ENCODE measurements around the gene THOC6. TPM values are rescaled to one million over a fixed set of nuclear protein-coding genes. Genes with fewer than 3 reads are reported as not detected.

THOC6 gene
- total RNA-seq, 1 donor from 2014 or later: 16.6 TPM

DNA sequence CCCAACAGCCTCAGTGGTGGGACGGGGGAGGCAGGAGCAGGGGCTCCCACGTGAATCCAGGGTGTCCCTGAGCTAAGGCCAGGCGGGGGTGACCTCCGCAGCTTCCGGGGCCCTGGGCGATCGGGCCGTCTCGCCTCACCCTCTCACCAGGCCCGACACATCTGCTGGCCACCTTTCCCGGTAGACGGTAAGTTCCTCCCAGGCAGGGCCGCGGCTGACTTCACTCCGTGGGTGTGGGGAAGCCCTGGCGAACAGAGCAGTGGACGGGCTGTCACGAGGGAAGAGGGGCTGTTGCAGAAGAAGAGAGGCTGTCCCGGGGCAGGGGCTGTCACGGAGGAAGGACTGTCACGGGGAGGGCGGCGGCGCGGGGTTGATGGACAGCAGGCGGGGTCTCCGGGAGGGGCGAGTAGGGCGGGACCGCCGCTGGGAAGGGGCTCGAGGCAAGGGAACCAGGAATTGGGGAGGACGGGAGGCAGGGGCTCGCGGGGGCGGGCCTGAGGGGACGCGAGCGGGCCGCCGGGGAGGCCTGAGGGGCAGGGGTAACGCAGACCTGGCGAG, 44.1 kb upstream of the THOC6 start:
- peaks cover 16% of the 10 kb centered on the region for H3K79me2 ChIP-seq (ENCODE audit: low read depth)
- peaks cover 38% of the 10 kb centered on the region for H3F3A ChIP-seq (ENCODE audit: low read depth)
- H3K4me1 ChIP-seq: peaks cover 26% of the 10 kb centered on the region
- H3K27ac ChIP-seq: no peak overlapping the region
- H3K4me3 ChIP-seq: peak overlapping the region; percentile 65
- peak; percentile 64 for DNase-seq (ENCODE audit: low spot score)
- H3K27ac Mint-ChIP-seq: no peak overlapping the region
- H3K9me3 ChIP-seq (ENCODE audit: low read depth): no peaks in the 10 kb centered on the region
- TF ChIP-seq EZH2 (IDR thresholded peaks at IDR 0.05) (no peak), EZH2phosphoT487 (IDR thresholded peaks at IDR 0.05) (no peak)
- TF ChIP-seq, protein P1, sequence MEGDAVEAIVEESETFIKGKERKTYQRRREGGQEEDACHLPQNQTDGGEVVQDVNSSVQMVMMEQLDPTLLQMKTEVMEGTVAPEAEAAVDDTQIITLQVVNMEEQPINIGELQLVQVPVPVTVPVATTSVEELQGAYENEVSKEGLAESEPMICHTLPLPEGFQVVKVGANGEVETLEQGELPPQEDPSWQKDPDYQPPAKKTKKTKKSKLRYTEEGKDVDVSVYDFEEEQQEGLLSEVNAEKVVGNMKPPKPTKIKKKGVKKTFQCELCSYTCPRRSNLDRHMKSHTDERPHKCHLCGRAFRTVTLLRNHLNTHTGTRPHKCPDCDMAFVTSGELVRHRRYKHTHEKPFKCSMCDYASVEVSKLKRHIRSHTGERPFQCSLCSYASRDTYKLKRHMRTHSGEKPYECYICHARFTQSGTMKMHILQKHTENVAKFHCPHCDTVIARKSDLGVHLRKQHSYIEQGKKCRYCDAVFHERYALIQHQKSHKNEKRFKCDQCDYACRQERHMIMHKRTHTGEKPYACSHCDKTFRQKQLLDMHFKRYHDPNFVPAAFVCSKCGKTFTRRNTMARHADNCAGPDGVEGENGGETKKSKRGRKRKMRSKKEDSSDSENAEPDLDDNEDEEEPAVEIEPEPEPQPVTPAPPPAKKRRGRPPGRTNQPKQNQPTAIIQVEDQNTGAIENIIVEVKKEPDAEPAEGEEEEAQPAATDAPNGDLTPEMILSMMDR (IDR thresholded peaks at IDR 0.05): no peak
- H3K4me3 Mint-ChIP-seq: peak overlapping the region; percentile 88
- peaks cover 17% of the 10 kb centered on the region for H4K20me1 ChIP-seq (ENCODE audit: low read depth)
- H3K27me3 ChIP-seq: peaks cover 7% of the 10 kb centered on the region
- no peaks in the 10 kb centered on the region for H3K36me3 ChIP-seq
- peaks cover 3% of the 10 kb centered on the region for H3K36me3 Mint-ChIP-seq
- H3K9me3 Mint-ChIP-seq: no peaks in the 10 kb centered on the region
- peak overlapping the region; percentile 78 for H3K4me2 ChIP-seq
- H3K4me1 Mint-ChIP-seq: peaks cover 26% of the 10 kb centered on the region
- peaks cover 11% of the 10 kb centered on the region for H3K27me3 Mint-ChIP-seq (ENCODE audit: insufficient read depth, low read depth)
- peak overlapping the region; percentile 95 for H2AFZ ChIP-seq (replicated peaks)
- peak overlapping the region; percentile 18 for H3K9ac ChIP-seq

DNA sequence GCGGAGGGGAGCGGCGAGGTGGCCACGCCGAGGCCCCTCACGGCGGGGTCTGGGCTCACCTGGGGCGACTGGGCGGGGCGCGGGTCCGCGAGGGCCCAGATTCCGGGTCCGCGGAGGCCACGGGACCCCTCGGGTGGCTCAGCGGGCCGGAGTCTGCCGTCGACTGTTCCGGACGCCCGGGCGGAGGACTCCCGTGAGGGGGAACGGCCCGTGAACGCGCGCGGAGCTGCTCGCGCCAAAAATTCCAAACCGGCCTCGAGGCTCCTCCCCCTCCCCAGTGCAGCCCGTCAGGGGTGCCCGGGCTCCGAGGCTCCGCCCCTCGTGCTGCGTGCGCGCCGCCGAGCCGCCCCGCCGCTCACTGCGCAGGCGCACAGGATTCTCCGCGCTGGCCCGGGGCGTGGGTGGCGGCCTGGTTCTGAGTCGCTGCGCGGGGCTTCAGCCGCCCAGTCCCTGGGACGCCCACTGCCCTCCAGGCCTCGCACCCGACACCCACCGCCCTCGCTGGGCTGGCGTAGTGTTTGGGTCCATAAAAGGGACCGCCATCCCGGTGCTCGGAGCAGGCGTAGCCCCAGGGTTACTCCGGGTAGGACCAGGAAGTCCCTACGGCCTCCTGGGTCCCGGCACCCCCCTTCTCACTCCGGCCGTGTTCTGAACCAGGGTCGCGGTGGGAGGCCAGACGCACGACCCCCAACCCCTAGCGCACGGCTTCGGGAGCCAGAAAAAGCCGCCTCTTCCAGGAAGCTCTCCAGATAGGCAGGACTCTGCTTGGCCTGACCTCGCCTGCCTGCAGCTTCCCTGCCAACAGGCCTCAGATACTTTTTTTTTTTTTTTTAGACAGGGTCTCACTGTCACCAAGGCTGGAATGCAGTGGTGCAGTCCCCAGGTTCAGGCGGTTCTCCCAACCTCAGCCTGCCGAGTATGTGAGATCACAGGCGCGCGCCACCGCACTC, 43.3 kb upstream of the THOC6 start, which contains the start of gene PKMYT1:
PKMYT1 (minus strand) TSS at position 220 of the 950 bp plus-strand sequence. CDS start 789 bp downstream, outside the sequence.
- Histone ChIP-seq H3K4me2 (peak within 1 kb of the TSS; percentile 78), H3K4me1 (peaks cover 26% of the 10 kb centered on the region), H2AFZ (replicated peaks) (peak within 1 kb of the TSS; percentile 95), H3K9me3 (ENCODE audit: low read depth) (no peaks in the 10 kb centered on the region), H3K4me3 (peak within 1 kb of the TSS; percentile 65), H3K27me3 (peaks cover 7% of the 10 kb centered on the region), H3K36me3 (no peaks in the 10 kb centered on the region), H3F3A (ENCODE audit: low read depth) (peaks cover 38% of the 10 kb centered on the region), H4K20me1 (ENCODE audit: low read depth) (peaks cover 17% of the 10 kb centered on the region), H3K27ac (peak within 1 kb of the TSS; percentile 32), H3K9ac (peak within 1 kb of the TSS; percentile 18), H3K79me2 (ENCODE audit: low read depth) (peaks cover 16% of the 10 kb centered on the region)
- H3K4me3 Mint-ChIP-seq: peak within 1 kb of the TSS; percentile 88
- H3K27me3 Mint-ChIP-seq (ENCODE audit: insufficient read depth, low read depth): peaks cover 11% of the 10 kb centered on the region
- peak; percentile 96 for DNase-seq (ENCODE audit: low spot score)
- peaks cover 26% of the 10 kb centered on the region for H3K4me1 Mint-ChIP-seq
- H3K27ac Mint-ChIP-seq: peak within 1 kb of the TSS; percentile 74
- no peak for TF ChIP-seq EZH2 (IDR thresholded peaks at IDR 0.05)
- TF ChIP-seq, protein P1 (IDR thresholded peaks at IDR 0.05): no peak
- no peak for TF ChIP-seq EZH2phosphoT487 (IDR thresholded peaks at IDR 0.05)
- H3K36me3 Mint-ChIP-seq: peaks cover 3% of the 10 kb centered on the region
- no peaks in the 10 kb centered on the region for H3K9me3 Mint-ChIP-seq

DNA sequence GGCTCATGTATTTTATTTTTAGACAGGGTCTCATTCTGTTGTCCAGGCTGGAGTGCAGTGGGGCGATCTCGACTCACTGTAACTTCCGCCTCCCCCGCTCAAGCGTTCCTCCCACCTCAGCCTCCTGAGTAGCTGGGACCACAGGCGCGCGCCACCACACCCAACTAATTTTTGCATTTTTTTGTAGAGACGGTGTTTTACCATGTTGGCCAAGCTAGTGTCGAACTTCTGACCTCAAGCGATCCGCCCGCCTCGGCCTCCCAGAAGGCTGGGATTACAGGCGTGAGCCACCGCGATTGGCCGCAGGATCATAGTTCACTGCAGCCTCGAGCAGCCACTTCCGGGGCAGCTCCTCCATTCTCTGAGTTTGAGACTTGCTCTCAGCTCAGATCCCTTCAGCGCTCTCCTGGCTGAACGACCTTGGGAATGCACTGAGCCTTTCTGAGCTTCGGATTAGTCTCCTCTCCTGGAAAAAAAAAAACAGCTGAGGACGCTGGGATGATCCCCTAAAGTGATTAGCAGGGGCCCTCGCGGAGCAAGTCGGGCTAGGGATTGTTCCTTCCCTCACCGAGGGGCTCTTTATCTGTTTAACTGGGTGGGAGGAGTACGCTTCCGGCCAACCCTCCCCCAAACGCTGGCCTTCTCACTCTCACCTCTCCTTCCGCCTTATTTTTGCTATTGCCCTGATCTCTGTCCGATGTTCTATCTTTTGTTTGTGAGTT, 42.5 kb upstream of the THOC6 start:
- Mint-ChIP-seq H3K4me1 (peaks cover 26% of the 10 kb centered on the region), H3K27ac (peak overlapping the region; percentile 74), H3K27me3 (ENCODE audit: insufficient read depth, low read depth) (peaks cover 9% of the 10 kb centered on the region), H3K36me3 (peaks cover 3% of the 10 kb centered on the region), H3K9me3 (no peaks in the 10 kb centered on the region), H3K4me3 (peak overlapping the region; percentile 76)
- Histone ChIP-seq H2AFZ (replicated peaks) (no peak overlapping the region), H3K4me2 (peak overlapping the region; percentile 78), H3K27ac (peak overlapping the region; percentile 32), H3K4me3 (peak overlapping the region; percentile 65), H3K4me1 (peaks cover 26% of the 10 kb centered on the region), H3K9me3 (ENCODE audit: low read depth) (no peaks in the 10 kb centered on the region), H4K20me1 (ENCODE audit: low read depth) (peaks cover 17% of the 10 kb centered on the region), H3F3A (ENCODE audit: low read depth) (peaks cover 38% of the 10 kb centered on the region), H3K79me2 (ENCODE audit: low read depth) (peaks cover 16% of the 10 kb centered on the region), H3K36me3 (no peaks in the 10 kb centered on the region), H3K27me3 (peaks cover 7% of the 10 kb centered on the region), H3K9ac (no peak overlapping the region)
- TF ChIP-seq, protein P1 (IDR thresholded peaks at IDR 0.05): no peak
- peak; percentile 85 for DNase-seq (ENCODE audit: low spot score)

Data from neural progenitor cell (in vitro differentiated cells).